Endometrium (tissue), 2 donors: ENCODE results near the gene IL1B.
"Not testable (repeated sequence)": the region's sequence is repeated elsewhere in the genome, so short reads cannot be mapped to it uniquely, and the experiment has no call there.

ENCODE experiments used
- FAIRE-seq: peaks from 2 replicates; lab custom pipeline; 2012; peaks lifted over from hg19 to GRCh38; lab: Jason Lieb, UNC
- donor health status: control.
- donor health status: control.

IL1B gene

DNA sequence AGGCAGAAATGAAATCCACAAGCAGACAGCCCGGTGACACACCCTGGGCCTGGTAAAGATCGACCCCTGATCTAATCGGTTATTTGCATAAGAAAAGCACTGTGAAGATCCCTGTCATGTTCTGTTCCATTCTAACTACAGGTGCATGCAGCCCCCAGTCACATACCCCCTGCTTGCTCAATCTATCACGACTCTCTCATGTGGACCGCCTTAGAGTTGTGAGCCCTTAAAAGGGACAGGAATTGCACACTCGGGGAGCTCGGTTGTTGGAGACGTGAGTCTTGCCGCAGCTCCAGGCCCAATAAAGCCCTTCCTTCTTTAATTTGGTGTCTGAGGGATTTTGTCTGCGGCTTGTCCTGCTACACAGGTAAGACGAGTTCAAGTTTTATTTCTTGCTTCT is 13.4 kb upstream of the IL1B start:
- FAIRE-seq, result no peak

DNA sequence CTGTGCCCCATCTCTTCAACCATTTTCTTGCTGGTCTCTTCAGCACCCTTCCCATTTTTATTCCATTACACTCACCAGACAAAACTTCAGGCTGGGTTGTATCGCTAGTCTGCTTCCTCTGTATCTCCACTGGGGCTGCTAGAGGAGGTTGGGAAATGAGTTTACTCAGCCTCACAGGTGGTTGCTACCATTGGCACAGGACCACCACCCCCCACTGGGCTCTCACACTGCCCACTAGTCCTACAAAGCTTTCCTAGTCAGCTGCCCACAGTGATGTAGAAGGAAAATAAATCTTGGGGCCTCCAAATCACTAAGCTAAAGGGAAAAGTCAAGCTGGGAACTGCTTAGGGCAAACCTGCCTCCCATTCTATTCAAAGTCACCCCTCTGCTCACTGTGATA is 12.3 kb upstream of the IL1B start:
- FAIRE-seq, result no peak

DNA sequence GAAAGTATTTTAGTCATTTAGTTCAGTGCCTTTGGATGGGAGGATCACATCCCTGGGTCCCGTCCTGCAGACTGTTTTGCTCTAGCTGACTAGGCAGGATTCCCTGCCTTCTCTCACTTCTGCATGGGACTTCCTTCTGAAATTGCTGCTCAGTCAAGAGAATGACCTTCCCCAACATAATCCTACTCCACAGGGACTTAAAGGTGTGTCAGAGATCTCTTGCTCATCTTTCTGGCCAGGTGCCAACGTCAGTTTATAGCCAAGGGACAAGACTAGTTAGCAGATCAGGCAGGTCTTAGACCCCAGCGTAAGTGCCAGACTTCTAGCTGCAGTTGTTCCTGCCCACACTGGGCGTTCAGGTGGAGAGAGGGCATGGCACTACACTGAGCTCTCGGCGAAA is 9.5 kb upstream of the IL1B start:
- no peak for FAIRE-seq

DNA sequence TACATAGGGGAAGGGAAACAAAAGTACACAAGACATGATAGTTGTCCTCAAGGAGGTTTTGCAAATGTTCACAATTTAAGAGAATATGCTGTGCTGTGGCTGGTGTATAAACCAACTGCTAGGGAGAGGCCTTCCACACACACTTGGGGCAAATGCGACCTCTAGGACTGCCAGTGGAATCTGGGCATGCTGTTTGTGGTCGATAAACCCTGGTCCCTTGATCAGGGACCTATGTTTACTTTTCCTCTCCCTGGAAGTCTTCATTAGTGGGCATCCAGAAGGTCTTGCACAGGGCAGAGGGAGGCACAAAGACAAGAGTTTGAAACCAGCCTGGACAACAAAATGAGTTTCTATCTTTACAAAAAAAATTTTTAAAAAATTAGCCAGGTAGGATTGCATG is 7.3 kb upstream of the IL1B start:
- no peak for FAIRE-seq

DNA sequence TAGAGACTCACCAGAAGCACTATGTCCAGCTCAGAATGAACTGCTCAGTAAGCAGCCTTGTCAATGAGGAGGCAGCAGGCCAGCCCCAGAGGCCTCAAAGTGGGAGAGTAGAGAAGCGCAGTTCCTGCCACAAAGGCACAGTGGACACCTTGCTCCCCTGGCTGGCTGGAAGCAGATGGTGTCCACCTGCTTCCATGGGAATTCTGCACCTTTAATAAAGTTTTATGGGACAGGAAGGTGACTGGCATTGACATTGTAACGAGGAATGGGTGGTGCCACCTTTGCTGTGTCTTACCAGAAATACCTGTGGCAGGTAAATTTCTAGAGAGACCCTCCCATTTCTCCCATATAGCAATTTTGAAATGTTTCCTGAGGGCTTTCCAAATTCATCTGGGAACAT is 6.7 kb upstream of the IL1B start:
- FAIRE-seq, result no peak

DNA sequence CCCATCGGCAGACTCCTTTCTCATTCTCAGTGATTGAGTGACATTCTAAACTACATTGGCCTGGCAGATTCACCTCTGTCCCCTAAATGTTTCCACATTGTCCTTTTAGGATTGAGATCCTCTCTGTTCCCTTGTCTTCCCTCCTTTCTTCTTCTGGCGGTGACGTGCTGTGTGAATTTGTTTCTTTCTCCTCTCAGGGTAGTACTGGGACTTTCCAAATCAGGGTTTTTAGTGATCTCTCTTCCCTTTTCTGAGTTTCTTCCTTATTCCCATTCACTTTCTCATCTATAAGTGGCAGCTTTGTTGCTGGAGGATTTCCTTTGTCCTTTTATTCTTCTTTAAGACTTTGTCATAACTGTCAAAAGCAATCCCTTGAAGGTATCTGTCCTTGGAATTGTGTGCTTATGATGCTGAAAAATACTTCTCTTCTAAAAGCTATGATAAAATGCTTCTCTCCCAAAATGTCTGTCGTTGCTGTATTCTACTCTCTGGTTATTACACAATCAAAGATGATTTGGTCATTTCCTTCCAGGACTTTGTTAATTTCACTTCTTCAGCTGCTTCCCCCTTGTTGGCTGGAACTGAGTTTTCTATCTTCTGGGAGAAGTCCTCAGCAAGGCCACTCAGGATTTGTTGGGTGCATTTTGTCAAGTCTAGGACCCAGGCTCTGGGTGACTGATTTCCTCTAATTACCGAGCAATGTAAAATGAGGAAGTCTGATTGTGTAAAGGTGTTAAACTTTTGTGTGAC is 4.9 kb upstream of the IL1B start:
- no peak for FAIRE-seq

DNA sequence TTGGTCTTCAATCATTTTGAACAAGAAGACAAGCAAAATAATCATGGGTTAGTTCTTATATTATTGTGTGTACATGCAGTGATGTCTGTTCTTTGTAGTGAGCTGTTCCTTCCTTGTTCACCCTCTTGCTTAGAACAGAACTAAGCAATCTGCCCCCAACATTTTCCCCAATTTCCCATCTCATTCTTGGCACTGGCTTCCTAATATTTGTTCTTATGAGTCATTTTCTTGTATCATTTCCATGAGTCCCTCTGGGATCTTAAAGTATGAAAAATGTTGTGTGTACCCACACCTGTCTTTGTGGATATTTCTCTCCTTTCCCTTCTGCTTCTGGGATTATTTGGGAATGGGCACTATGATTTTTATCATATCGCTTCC is 3.5 kb upstream of the IL1B start:
- FAIRE-seq, result no peak

DNA sequence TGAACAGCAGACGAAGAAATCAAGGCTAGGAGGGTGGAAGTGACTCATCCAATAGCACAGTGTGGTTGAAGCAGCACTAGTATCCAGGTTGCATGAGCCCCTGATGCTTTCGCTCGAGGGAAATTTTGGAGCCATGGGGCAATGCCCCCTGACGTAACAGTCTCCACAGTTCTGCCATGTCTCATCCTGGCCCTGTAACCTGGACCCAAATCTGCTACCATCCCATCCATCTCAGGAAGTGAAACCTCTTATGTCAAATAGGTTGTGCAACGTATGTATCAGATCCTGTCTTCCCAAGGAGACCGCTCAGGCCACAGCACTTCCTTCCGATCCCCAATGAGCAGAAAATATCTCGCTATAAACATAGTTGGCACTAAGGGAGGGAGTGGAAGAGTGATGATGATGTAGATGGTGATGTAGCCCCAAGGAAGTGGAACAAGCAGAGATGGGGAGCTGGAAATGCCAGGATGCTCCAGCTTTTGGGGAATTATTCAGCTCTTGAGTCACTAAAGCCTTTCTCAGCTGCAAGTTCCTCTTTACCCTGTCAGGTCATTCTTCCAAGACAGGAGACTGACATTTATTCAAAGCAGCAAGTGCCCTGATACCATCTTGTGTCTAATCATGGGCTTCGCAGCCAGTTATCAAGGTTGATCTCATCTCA is 3.0 kb upstream of the IL1B start:
- no peak for FAIRE-seq

DNA sequence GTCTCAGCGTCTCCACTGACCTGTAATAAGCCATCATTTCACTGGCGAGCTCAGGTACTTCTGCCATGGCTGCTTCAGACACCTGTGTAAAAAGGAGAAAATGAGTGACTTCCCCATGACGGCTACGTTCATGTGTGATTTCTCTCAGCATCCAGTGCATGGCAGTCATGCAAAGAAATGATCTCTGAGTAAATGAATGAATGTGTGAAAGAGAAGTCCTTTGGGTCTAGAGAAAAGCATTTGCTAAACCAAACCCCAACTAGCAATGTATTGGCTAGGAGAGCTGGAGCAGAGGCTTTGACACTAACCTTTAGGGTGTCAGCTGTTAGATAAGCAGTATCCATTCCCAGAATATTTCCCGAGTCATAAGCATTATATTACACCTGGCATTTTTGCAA is 417 bp downstream of the IL1B start:
- no peak for FAIRE-seq

DNA sequence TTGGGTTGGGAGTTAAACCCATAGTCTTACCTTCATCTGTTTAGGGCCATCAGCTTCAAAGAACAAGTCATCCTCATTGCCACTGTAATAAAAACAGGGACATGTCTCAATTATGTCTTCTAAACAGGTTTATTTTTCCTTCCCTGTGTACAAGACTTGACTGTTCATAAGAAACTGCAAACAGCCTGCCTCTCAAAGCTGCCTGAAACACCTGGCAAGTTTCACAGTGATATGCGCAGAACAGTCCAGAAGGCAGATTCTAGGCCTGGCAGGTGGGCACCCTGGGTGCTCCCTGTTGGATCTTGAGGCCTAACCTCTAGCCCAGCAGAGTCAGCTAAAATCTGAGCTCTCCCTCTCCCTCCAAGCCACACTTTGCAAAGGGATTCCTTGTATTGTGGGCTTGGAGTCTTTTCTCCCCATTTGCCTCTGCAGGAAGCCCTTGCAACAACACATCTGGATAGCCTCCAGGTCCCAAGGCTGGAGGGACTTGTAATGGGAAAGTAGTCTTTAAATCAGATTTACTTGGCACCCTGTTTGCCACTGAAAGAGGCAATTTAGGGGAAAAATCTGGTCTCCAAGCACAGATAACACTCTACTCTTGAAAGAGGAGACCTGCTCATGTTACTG is 930 bp downstream of the IL1B start:
- no peak for FAIRE-seq

DNA sequence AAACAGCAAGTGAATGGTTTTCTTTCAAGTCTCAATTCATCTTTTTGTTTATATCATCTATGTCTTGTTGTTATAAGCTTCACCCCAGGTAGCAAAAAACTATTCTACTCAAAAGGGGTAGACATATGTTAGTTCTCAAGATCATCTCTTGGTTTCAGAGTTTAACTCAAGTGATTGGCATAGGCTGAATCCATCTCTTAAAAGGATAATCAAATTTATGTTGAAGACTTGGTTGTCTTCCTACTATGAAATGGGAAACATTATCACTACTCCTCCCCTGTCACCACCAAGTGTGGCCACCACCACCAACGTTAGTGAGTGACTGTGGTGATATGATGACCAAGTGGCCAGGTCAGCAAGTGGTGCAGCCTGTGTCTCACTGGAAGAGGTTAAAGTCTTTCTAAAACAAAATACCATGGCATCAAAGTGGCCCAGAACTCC is 1.5 kb downstream of the IL1B start:
- FAIRE-seq, result no peak

DNA sequence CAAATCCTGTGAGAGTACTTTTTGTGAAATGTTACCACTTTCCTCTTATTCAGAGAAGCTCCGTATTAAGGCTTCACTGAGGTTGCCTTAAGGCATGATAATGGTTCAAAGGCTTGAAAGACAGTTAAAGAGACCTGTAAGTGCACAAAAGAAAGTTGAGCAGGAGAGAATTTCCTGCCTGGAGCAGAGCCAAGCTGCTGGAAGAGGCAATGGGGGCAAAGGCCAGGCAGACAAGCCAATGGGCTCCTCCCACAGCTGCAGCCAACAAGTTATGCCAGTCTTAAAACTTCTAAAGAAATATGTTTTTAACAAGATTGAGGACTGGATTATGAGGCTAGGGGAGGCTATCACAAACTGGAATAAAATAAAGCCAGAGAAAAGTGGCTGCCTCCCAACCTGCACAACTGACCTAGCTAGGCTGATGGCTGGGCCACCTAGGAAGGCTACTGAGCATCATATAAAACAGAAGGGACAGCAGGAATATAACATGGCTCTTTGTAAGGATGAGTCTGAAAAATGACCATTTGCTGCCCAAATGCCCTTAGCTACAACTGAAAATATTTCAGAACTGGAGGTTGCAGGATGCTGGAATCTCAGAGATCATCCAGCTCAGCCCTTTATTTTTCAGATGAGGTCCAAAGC is 2.1 kb downstream of the IL1B start:
- no peak for FAIRE-seq

DNA sequence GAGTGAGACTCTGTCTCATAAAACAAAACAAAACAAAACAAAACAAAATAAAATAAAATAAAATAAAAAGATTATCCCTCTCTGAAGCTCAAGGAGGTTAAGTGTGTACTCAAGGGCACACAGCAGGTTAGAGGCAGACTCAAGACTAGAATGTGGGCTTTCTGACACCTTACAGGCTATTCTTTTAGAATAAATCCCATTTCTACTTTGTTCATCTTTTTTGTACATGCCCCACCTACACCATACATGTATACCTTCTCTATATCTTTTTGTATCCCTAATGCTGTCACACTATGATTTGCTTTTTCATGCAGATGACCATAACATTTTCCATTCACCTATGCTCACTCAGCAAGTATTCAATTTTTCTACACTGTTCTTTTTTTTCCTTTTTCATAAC is 2.6 kb downstream of the IL1B start:
- FAIRE-seq, result no peak

DNA sequence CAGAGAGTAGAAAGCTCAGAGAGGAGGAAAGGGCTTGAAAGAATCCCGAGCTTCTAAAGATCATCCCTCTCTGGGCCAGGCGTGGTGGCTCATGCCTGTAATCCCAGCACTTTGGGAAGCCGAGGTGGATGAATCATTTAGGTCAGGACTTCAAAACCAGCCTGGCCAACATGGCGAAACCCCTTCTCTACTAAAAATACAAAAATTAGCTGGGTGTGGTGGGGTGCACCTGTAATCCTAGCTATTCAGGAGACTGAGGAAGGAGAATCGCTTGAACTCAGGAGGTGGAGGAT is 3.0 kb downstream of the IL1B start:
- FAIRE-seq, result not testable (repeated sequence)

DNA sequence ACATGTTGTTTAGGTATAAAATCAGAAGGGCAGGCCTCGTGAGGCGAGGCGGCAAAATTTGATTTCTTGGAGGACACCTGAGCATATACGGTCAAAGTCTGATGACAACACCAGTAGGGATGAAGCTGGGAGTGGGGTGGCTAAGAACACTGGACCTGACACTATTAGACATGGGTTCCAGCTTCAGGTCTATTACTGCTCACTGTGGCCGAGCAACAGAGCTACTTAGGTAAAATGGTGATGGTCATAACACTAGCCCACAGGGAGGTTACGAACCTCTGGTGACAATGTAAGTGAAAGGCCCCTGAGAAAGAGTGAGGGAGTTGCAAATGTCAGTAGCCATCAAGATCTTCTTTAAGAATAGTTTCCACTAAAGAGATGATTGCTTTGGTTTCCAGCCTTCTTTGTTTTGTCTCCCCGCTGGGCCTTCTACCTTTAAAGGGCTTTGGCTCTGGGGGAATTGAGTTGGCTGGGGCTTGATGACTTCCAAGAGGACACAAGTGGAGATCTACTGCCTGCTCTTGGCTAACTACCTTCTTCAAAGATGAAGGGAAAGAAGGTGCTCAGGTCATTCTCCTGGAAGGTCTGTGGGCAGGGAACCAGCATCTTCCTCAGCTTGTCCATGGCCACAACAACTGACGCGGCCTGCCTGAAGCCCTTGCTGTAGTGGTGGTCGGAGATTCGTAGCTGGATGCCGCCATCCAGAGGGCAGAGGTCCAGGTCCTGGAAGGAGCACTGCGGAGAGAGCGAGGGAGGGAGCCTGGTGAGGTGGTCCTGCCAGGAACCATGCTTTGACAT is 3.5 kb downstream of the IL1B start:
- no peak for FAIRE-seq

DNA sequence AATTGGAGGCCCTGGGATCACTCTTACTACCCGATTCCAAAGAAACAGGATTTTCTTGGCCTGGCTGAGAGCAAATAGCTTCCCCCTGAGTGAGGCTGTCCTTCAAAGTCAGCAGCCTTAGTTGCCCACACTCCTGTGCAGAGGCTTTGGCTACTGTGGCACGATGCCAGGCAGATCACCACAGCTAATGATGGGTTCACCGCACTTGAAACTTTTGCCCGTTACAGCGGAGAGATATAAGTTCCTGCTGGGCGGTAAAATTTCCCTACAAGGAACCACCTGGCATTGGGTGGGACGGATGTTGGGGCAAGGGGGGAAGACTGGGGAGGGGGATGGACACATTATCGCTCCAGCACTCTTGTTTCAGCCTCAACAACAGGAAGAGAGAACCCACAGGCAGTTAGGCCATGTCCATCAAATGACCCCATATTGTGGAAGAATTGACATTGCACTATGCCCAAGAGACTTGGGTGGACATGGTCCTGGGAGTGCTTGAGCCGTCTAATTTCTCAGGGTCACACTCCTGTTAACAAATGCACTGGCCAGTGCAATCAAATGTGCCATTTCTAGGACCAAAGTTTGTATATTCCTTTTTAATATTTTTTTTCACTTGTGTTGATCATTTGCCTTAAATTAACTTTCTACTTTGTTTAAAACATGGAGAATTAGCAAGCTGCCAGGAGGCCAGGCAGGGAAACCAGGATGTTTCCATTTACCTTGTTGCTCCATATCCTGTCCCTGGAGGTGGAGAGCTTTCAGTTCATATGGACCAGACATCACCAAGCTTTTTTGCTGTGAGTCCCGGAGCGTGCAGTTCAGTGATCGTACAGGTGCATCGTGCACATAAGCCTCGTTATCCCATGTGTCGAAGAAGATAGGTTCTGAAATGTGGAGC is 4.4 kb downstream of the IL1B start:
- FAIRE-seq, result no peak

DNA sequence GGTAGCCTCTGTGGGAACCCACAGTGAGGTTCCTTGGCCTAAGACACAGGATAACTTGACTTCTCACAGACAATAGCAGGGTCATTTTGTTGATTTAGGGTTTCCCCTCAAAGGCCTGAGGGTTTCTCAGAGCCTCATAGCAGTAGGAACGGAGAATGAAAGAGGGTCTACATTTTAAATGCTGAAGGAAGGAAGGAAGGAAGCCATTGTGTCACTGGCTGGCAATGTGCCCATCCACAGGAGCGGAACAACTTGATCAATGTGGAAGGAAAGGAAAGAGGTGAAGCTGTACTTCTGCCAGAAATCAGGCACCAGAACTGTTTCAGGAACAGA is 5.1 kb downstream of the IL1B start:
- no peak for FAIRE-seq

DNA sequence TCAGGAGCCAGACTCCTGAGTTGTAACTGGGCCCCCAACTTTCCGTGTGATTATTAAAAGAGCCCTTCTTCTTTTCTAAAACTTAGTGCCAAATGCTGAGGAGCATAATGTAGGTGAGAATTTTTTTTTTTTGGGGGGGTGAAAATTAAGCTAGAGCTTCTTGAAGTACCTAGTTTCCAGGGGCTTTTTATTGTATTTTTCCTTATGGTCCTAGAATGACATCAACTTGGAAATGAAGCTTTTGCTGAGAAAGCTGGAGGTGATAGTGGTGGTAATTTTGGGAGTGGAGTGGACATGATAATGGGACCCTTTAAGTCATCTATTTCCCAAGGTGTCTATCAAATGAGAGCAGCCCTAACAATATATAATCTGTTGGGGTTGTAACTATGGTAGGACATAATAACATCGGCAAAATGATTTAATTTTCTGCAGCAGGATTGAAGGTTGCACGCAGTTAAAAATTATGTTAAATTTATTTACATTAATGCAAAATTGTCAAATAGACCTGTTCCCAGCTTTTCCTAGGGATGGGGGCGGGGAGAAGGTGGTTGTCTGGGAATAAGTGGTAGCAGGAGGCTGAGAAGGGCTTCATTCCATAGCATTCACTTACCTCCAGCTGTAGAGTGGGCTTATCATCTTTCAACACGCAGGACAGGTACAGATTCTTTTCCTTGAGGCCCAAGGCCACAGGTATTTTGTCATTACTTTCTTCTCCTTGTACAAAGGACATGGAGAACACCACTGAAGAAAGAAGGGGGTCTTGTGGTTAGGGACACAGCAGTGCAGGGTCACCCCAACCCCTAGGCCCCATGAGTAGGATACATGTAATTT is 5.7 kb downstream of the IL1B start:
- no peak for FAIRE-seq

DNA sequence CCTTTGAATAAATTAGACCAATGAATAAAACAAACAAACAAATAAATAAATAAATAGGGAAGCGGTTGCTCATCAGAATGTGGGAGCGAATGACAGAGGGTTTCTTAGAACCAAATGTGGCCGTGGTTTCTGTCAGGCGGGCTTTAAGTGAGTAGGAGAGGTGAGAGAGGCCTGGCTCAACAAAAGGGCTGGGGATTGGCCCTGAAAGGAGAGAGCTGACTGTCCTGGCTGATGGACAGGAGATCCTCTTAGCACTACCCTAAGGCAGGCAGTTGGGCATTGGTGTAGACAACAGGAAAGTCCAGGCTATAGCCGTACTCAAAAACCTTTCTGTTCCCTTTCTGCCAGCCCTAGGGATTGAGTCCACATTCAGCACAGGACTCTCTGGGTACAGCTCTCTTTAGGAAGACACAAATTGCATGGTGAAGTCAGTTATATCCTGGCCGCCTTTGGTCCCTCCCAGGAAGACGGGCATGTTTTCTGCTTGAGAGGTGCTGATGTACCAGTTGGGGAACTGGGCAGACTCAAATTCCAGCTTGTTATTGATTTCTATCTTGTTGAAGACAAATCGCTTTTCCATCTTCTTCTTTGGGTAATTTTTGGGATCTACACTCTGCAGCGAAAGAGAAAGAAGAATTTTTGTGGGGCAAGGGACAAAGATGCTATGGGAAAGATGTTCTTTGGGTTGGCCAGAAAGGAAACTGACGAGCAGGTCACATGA is 6.5 kb downstream of the IL1B start:
- FAIRE-seq, result no peak
